Breast epithelium (tissue), 4 donors: ENCODE data around the gene DOP1A. TPM values are rescaled to one million over a fixed set of nuclear protein-coding genes. Genes with fewer than 3 reads are reported as not detected.
A peak's percentile ranks its signal among the peaks of the same experiment; 100 is the strongest.

Source experiments
- DNase-seq, 2 donors: peaks; one replicate each; pipeline ENCODE4 v3.0.0-alpha.2; 2019; ENCODE audit warnings: low spot score in 2 of 2
- H3K27ac ChIP-seq, 2 donors: fragments of 200-600 bp; sonication (generic) in 1 of 2; one replicate each; pipeline ENCODE4 v1.5.1; 2016 to 2019; ENCODE audit warnings: mild to moderate bottlenecking in 1 of 2
- H3K27me3 ChIP-seq, 2 donors: fragments of 200-600 bp; sonication (generic) in 1 of 2; one replicate each; pipeline versions ENCODE4 v1.5.1 to v1.6.0; 2017 to 2019; ENCODE audit warnings: control low read depth in 1 of 2, mild to moderate bottlenecking in 1 of 2
- H3K36me3 ChIP-seq: fragments of 200-600 bp; one replicate; pipeline ENCODE4 v1.5.1; 2019
- H3K4me1 ChIP-seq, 2 donors: fragments of 200-600 bp; sonication (generic); one replicate each; pipeline ENCODE4 v1.5.1; 2016 to 2019; ENCODE audit warnings: control low read depth in 1 of 2
- H3K4me3 ChIP-seq, 3 donors: fragments of 200-600 bp; sonication (generic); 1 replicate in 2 of 3; 2 replicates in 1 of 3; pipeline ENCODE4 v1.5.1; 2016 to 2019; ENCODE audit warnings: mild to moderate bottlenecking in 3 of 3, moderate library complexity in 2 of 3
- H3K9me3 ChIP-seq, 2 donors: fragments of 200-600 bp; sonication (generic) in 1 of 2; one replicate each; pipeline ENCODE4 v1.5.1; 2016 to 2019; ENCODE audit warnings: control low read depth in 1 of 2
- CTCF ChIP-seq, 3 donors: fragments of 450-650 bp; IDR thresholded peaks; one replicate each; pipeline ENCODE4 v1.5.1; 2016 to 2017; ENCODE audit warnings: antibody characterized with exemption in 3 of 3, mild to moderate bottlenecking in 3 of 3, moderate library complexity in 3 of 3
- POLR2A ChIP-seq: fragments of 450-650 bp; IDR thresholded peaks from one replicate; pipeline ENCODE4 v1.6.1; 2016; ENCODE audit warnings: antibody characterized with exemption, mild to moderate bottlenecking, moderate library complexity
- POLR2AphosphoS5 ChIP-seq, 3 donors: sonication (generic); formaldehyde crosslinking; IDR thresholded peaks; one replicate each; pipeline ENCODE4 v1.6.1; 2017; ENCODE audit warnings: antibody characterized with exemption in 3 of 3
- intact Hi-C: fragments of 100-400 bp; cut with DNase I; formaldehyde crosslinking; loops from one replicate; pipeline ENCODE4 v1.15.1; 2023; ENCODE audit warnings: low total_unique reads
- total RNA-seq, 3 donors: library from RNA; depleted of rRNA; stranded (reverse); fragments of >200 nt; gene quantifications; one replicate each; pipeline ENCODE4 v1.1.0, GENCODE V29; 2016

Gene DOP1A
- total RNA-seq, 3 donors from 2014 or later, result 27.5 to 93.2 (median 56.4) TPM

GRCh38 chr6:83055366-83055964, 12.0 kb upstream of the DOP1A start:
- intact Hi-C loops, result loop anchor here (10.0 kb wide), 1 partner anchor 781 kb away; no protein-coding TSS in a partner anchor

GRCh38 chr6:83057705-83058321, 9.7 kb upstream of the DOP1A start:
- no peaks in the 10 kb centered on the region for H3K27me3 ChIP-seq
- no peaks in the 10 kb centered on the region for H3K36me3 ChIP-seq
- no peak for DNase-seq
- intact Hi-C loops, result loop anchor here (10.0 kb wide), 1 partner anchor 783 kb away; no protein-coding TSS in a partner anchor
- no peak overlapping the region for H3K27ac ChIP-seq
- H3K4me1 ChIP-seq, result no peaks in the 10 kb centered on the region
- no peak for TF ChIP-seq POLR2A
- TF ChIP-seq CTCF (IDR thresholded peaks at IDR 0.05), result peak in 2 of 3 donors; percentile 42 to 52
- no peak overlapping the region for H3K4me3 ChIP-seq
- no peaks in the 10 kb centered on the region for H3K9me3 ChIP-seq

More at GRCh38 chr6:83055366-83055964, 12.0 kb upstream of the DOP1A start:
- Histone ChIP-seq H3K36me3 (no peaks in the 10 kb centered on the region), H3K4me1 (no peaks in the 10 kb centered on the region), H3K9me3 (no peaks in the 10 kb centered on the region), H3K4me3 (no peak overlapping the region), H3K27me3 (no peaks in the 10 kb centered on the region), H3K27ac (no peak overlapping the region)
- no peak for DNase-seq
- TF ChIP-seq CTCF (IDR thresholded peaks at IDR 0.05) (peak; percentile 58 to 74 (median 74)), POLR2A (no peak)

- intact Hi-C loops, result no loop called here
These were observed 6.3 kb upstream of the DOP1A start for GRCh38 chr6:83061190-83061589.

GRCh38 chr6:83062225-83062624, 5.2 kb upstream of the DOP1A start:
- intact Hi-C loops, result no loop called here

More at GRCh38 chr6:83061190-83061589, 6.3 kb upstream of the DOP1A start:
- Histone ChIP-seq H3K9me3 (no peaks in the 10 kb centered on the region), H3K36me3 (no peaks in the 10 kb centered on the region), H3K27me3 (no peaks in the 10 kb centered on the region), H3K4me3 (no peak overlapping the region), H3K4me1 (no peaks in the 10 kb centered on the region), H3K27ac (no peak overlapping the region)
- DNase-seq, result no peak
- TF ChIP-seq CTCF (IDR thresholded peaks at IDR 0.05) (no peak), POLR2AphosphoS5 (IDR thresholded peaks at IDR 0.05) (no peak), POLR2A (no peak)

More at GRCh38 chr6:83062225-83062624, 5.2 kb upstream of the DOP1A start:
- no peaks in the 10 kb centered on the region for H3K27me3 ChIP-seq
- no peak for TF ChIP-seq POLR2A
- TF ChIP-seq POLR2AphosphoS5 (IDR thresholded peaks at IDR 0.05), result no peak
- TF ChIP-seq CTCF (IDR thresholded peaks at IDR 0.05), result no peak
- DNase-seq, result no peak
- H3K36me3 ChIP-seq, result no peaks in the 10 kb centered on the region
- no peak overlapping the region for H3K27ac ChIP-seq
- H3K4me3 ChIP-seq, result no peak overlapping the region
- H3K9me3 ChIP-seq, result no peaks in the 10 kb centered on the region
- H3K4me1 ChIP-seq, result no peaks in the 10 kb centered on the region
